Measurements from ENCODE around the gene KCNAB1. TPM values are rescaled to one million over a fixed set of nuclear protein-coding genes. Genes with fewer than 3 reads are reported as not detected.

KCNAB1 gene
- total RNA-seq, 4 donors from 2014 or later, result 1.6 to 2.9 (median 2.3) TPM

GRCh38 chr3:156449710-156450574 lies 329.6 kb downstream of the KCNAB1 start:
- TF ChIP-seq CTCF (IDR thresholded peaks at IDR 0.05) (no peak), POLR2A (IDR thresholded peaks at IDR 0.05) (no peak)
- intact Hi-C loops (cut with DNase I; ENCODE audit: low total_unique reads), result no loop called here
- H3K4me3 ChIP-seq (ENCODE audit: low read depth, poor library complexity, severe bottlenecking), result no peak overlapping the region
- WGBS, 2 donors, result 64 to 70% methylated on average over 2 of the region's 2 CpGs
- no peak for DNase-seq (ENCODE audit: low spot score in 2 of 2)

- no peak overlapping the region for H3K4me3 ChIP-seq (ENCODE audit: low read depth, poor library complexity, severe bottlenecking)
- intact Hi-C loops (cut with DNase I; ENCODE audit: low total_unique reads), result no loop called here
- TF ChIP-seq POLR2A (IDR thresholded peaks at IDR 0.05) (no peak), CTCF (IDR thresholded peaks at IDR 0.05) (no peak)
- 85 to 90% methylated on average over 4 of the region's 4 CpGs for WGBS, 2 donors
- DNase-seq (ENCODE audit: low spot score in 2 of 2), result no peak
Observed at GRCh38 chr3:156455839-156456238, 335.5 kb downstream of the KCNAB1 start.

DNA sequence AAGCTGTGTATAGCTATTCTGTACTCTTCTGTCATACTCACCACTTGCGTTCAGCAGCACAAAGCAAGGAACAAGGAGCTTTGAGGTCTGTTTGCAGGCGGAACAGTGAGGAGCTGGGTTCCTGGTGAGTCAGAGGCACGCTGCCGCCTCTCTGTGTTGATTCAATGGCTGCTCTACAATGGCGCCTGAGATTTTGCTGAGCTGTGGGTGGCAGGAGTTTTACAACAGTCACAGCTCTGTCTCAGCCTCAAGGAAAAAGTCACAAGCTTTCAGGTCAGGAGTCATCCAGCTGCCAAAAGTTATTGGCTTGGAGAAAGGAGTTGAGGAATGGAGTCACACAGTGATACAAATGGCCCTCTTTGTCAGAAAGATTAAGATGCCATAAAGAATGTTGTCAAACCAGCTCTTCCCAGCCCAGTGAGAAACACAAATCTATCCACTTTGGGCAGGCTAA lies 336.4 kb downstream of the KCNAB1 start:
- DNase-seq (ENCODE audit: low spot score in 2 of 2), result no peak
- intact Hi-C loops (cut with DNase I; ENCODE audit: low total_unique reads), result no loop called here
- no peak overlapping the region for H3K4me3 ChIP-seq (ENCODE audit: low read depth, poor library complexity, severe bottlenecking)
- TF ChIP-seq POLR2A (IDR thresholded peaks at IDR 0.05) (no peak), CTCF (IDR thresholded peaks at IDR 0.05) (no peak)
- 66 to 74% methylated on average over 5 of the region's 5 CpGs for WGBS, 2 donors

DNA sequence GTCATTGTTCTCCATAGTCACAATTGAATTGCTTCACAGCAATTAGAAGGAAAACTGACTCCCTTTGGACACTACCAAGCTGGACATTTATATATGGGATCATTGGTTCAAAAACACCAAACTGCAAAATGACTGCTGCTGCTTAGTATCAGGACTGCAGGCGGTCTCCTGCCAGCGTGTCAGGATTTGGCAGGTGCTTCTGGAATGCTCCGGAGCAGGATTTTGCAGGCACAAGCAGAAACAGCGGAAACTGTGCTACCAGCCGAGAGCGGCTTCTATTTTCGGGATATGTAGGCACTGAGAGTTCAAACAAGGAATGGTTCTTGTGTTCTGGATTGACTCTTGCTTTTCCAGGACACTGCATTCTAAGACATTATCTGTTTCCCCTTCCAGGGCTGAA lies 339.1 kb downstream of the KCNAB1 start:
- TF ChIP-seq POLR2A (IDR thresholded peaks at IDR 0.05) (no peak), CTCF (IDR thresholded peaks at IDR 0.05) (no peak)
- intact Hi-C loops (cut with DNase I; ENCODE audit: low total_unique reads), result no loop called here
- 34 to 44% methylated on average over 7 of the region's 7 CpGs for WGBS, 2 donors
- no peak overlapping the region for H3K4me3 ChIP-seq (ENCODE audit: low read depth, poor library complexity, severe bottlenecking)
- no peak for DNase-seq (ENCODE audit: low spot score in 2 of 2)

DNA sequence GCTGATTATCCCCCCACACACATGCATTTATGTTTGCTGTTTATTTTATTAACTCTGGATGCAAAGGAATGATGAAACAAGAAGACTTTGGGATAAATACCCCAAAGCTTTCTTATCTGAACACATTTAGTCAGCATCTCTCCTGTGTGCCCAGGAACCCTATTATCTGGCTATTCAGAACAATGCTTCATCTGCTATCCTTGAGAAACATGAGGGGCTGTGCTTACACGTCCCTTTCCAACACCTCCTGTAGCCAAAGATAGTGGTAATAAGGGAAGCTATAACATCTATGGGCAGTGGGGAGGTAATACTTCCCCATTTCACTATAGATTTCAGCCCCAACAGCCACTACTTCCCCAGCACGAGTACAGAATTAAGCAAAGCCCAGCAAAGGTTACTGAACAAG lies 339.8 kb downstream of the KCNAB1 start:
- no peak overlapping the region for H3K4me3 ChIP-seq (ENCODE audit: low read depth, poor library complexity, severe bottlenecking)
- DNase-seq (ENCODE audit: low spot score in 2 of 2), result no peak
- intact Hi-C loops (cut with DNase I; ENCODE audit: low total_unique reads), result no loop called here
- WGBS, 2 donors, result 75 to 80% methylated on average over 2 of the region's 2 CpGs
- TF ChIP-seq CTCF (IDR thresholded peaks at IDR 0.05) (no peak), POLR2A (IDR thresholded peaks at IDR 0.05) (no peak)

All from lower leg skin (tissue), 4 donors.